Measurements from ENCODE around the gene ALDH2. TPM values are rescaled to one million over a fixed set of nuclear protein-coding genes. Genes with fewer than 3 reads are reported as not detected.
"Not testable (repeated sequence)": the region's sequence is repeated elsewhere in the genome, so short reads cannot be mapped to it uniquely, and the experiment has no call there.

ALDH2 gene
- total RNA-seq, 1 donor from 2014 or later, result 436 TPM

DNA sequence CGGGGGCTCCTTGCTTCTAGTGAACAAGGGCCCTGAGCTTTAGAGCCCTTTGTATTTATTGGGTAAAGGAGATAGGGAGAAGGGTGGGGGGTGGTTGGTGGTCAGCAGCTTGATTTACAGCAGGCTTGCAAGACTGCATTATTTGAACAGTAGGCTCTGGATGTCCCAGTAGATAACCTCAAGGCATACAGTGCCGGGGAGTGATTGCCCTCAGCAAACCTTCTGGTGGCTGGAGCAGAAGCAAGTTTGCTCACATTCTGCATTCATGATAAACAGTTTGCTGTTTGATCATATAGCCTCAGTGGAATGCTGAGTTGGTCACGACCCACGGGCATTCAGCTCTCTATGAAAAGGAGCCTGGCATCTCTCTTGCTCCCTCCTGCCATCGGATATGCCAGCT lies 58.8 kb downstream of the ALDH2 start:
- DNase-seq (ENCODE audit: low spot score), result peak; percentile 41

DNA sequence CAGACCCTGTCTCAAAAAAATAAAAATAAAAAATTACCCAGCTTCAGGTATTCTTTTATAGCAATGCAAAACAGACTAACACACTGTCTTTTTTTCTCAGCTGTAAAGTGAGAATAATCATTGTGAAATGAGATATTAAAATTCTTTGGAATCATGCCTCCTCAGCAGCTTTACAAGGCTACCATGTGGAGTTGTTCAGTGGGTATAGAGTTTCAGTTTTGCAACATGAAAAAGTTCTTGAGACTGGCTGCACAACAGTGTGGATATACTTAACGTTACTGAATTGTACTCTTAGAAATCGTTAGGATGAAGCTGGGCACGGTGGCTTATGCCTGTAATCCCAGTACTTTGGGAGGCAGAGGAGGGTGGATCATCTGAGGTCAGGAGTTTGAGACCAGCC lies 59.6 kb downstream of the ALDH2 start:
- no peak for DNase-seq (ENCODE audit: low spot score)

DNA sequence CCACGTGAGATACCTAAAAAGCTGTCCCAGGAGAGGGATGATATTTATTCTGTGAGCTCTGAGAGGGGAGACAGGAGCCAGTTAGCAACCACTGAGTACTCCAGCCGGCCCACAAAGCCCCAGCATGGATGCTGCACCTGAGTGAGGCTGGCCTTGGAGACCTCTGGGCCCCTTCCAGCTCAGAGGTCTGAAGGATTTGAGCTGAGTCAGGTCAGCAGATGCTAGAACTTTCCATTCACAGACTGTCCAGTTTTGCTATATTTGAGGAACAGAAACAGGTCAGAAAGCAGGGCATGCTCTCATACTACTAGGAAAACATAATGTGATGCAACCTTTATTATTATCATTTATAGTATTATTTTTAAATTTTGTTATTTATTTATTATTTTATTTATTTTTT lies 60.3 kb downstream of the ALDH2 start:
- peak; percentile 55 for DNase-seq (ENCODE audit: low spot score)

DNA sequence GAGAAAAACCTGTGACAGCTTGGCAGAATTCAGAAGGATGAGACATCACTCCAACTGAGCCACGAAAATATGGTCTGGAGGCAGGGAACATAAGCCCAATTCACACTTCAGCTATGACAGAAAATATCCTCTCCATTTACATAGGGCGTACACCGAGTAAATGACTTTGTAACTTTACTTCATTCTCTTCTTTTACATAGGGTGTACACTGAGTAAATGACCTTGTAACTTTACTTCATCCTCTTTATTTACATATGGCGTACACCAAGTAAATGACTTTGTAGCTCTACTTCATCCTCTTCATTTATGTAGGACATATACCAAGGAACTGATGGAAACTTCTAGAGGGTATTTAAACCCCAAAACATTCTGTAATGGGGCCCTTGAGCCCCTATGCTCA lies 61.2 kb downstream of the ALDH2 start:
- DNase-seq (ENCODE audit: low spot score), result no peak

DNA sequence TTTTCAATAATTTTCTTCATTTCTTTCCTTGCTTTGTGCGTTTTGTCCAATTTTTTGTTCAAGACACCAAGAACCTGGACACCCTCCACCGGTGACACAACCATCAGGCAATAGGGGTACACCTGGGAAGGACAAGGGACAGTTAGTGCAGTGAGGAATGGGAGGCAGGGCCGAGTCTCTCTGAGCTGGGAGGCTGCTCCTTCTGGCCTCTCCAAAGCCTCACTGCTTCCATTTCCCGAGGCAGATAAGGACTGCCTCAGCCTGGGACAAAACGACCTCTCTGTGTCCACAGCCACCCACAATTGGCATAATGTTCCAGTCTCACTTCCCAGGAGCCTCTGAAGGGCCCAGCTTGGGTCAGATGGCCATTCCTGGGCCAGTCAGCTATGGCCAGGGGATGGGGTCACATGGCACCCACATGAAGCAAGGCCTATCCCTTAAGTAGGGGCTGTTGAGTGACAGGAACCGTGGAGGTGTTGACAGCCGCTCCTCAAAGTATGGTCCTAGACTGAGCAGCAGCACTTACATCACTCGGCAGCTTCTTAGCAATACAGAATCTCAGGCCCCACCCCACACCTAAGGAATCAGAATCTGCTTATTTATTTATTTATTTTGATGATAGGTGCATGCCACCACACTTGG lies 61.7 kb downstream of the ALDH2 start:
- peak; percentile 39 for DNase-seq (ENCODE audit: low spot score)

DNA sequence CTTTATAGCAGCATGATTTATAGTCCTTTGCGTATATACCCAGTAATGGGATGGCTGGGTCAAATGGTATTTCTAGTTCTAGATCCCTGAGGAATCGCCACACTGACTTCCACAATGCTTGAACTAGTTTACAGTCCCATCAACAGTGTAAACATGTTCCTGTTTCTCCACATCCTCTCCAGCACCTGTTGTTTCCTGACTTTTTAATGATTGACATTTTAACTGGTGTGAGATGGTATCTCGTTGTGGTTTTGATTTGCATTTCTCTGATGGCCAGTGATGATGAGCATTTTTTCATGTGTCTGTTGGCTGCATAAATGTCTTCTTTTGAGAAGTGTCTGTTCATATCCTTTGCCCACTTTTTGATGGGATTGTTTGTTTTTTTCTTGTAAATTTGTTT lies 62.9 kb downstream of the ALDH2 start:
- not testable (repeated sequence) for DNase-seq (ENCODE audit: low spot score)

DNA sequence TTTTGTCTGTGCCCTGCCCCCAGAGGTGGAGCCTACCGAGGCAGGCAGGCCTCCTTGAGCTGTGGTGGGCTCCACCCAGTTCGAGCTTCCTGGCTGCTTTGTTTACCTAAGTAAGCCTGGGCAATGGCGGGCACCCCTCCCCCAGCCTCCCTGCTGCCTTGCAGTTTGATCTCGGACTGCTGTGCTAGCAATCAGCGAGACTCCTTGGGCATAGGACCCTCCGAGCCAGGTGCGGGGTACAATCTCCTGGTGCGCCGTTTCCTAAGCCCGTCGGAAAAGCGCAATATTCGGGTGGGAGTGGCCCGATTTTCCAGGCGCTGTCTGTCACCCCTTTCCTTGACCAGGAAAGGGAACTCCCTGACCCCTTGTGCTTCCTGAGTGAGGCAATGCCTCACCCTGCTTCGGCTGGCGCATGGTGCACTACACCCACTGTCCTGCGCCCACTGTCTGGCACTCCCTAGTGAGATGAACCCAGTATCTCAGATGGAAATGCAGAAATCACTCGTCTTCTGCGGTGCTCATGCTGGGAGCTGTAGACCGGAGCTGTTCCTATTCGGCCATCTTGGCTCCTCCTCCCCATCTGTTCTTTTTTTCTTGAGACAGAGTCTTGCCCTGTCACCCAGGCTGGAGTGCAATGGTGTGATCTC lies 68.1 kb downstream of the ALDH2 start:
- not testable (repeated sequence) for DNase-seq (ENCODE audit: low spot score)

DNA sequence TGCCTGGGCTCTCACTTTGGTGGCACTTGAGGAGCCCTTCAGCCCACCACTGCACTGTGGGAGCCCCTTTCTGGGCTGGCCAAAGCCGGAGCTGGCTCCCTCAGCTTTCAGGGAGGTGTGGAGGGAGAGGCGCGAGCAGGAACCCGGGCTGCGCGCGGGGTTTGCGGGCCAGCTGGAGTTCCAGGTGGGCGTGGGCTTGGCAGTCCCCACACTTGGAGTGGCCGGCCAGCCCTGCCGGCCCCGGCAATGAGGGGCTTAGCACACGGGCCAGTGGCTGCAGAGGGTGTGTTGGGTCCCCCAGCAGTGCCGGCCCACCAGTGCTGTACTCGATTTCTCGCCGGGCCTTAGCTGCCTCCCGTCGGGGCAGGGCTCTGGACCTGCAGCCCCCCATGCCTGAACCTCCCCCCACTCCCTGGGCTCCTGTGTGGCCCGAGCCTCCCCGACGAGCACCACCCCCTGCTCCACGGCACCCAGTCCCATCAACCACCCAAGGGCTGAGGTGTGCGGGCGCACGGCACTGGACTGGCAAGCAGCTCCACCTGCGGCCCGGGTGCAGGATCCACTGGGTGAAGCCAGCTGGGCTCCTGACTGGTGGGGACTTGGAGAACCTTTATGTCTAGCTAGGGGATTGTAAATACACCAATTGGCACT lies 68.9 kb downstream of the ALDH2 start:
- DNase-seq (ENCODE audit: low spot score), result not testable (repeated sequence)

DNA sequence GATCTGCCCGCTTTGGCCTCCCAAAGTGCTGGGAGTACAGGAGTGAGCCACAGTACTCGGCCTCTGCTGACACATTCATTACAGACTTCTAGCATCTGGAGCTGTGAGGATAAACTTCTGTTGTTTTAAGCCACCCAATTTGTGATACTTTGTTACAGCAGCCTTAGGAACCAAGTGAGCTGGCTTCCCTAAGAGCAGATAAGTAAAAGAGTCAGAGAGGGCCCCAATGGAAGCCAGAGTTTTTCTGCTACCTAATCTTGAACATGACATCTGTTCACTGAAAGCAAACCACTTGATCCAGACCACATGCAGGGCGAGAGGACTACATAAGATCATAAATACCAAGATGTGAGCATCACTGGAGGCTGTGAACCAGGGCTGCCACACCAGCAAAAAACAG lies 71.6 kb downstream of the ALDH2 start:
- no peak for DNase-seq (ENCODE audit: low spot score)

DNA sequence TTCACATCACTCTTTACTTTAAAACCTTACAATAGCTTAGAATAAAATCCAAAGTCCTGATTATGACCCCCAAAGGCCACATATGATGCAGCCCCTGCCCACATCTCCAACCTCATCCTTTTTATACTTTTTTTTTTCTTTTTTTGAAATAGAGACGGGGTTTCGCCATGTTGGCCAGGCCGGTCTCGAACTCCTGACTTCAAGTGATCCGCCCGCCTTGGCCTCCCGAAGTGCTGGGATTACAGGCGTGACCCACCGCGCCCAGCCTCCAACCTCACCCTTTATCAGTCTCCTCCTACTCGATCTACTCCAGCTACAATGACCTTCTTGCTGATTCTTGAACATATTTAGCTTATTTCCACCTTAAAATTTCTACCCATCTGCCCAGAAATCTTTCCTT lies 74.1 kb downstream of the ALDH2 start:
- DNase-seq (ENCODE audit: low spot score), result no peak

DNA sequence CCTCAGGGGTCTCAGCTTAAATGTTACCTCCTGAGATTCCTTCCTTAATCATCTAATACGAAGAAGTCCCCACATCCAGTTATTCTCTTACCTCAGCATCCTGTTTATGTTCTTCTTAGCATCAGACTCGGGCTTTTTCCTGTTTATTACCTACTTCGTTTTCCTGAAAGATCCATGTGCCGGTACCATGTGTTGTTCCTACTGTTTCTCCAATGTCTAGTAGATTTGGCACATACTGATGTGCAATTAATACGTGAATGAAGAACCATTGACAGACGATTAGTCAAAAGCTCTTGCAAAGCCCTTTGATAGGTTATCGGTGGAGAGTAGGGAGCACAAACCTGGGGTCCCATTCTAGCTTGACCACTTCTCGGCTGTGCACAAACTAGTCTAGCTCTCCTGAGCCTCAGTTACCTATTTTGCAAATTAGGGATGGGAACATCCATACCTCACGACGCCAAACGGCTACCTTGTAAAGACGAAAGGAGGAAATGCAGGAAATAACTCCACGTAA lies 74.6 kb downstream of the ALDH2 start:
- no peak for DNase-seq (ENCODE audit: low spot score)

DNA sequence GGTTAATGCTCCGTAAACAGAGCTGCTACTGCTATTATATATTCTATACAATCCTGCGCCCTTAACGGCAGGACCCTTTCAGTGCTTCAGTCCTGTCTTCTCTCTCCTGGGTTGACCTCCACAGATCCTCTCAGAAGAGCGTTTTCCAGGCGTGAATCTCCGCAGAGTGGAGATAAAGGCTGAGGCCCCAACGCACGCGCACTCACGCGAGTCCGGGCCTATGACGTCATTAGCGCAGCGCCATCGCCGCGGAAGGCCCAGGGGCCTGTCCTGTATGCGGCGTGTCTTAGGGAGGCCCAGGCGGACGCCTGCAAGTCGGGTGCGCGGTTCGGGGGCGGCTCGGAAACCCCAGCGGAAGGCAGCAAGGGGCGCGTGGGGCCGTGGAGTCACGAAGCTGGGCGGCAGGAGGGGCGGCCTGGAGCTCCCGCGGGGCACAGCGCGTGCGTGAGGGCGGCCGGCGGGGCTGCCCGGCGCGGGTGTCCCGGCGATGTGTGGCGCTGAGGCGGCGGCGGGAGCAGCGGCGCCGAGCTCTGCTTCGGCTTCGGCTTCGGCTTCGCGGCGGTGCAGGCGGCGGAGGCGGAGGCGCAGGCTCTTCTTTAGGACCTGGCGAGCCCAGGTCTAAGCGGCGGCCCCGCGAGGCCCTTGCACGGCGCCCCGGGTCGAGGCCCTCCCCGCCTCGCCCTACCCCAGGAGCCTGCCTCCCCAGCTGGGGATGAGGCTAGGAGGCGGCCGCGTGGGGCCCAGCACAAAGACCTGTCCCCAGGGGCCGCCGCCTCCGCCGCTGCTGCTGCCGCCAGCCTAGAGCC lies 75.2 kb downstream of the ALDH2 start, which contains the start of gene MAPKAPK5:
Gene MAPKAPK5 (plus strand): TSS at position 479 of the 806 bp plus-strand sequence. CDS start 506 bp downstream, outside the sequence.
- peak; percentile 99 for DNase-seq (ENCODE audit: low spot score)

DNA sequence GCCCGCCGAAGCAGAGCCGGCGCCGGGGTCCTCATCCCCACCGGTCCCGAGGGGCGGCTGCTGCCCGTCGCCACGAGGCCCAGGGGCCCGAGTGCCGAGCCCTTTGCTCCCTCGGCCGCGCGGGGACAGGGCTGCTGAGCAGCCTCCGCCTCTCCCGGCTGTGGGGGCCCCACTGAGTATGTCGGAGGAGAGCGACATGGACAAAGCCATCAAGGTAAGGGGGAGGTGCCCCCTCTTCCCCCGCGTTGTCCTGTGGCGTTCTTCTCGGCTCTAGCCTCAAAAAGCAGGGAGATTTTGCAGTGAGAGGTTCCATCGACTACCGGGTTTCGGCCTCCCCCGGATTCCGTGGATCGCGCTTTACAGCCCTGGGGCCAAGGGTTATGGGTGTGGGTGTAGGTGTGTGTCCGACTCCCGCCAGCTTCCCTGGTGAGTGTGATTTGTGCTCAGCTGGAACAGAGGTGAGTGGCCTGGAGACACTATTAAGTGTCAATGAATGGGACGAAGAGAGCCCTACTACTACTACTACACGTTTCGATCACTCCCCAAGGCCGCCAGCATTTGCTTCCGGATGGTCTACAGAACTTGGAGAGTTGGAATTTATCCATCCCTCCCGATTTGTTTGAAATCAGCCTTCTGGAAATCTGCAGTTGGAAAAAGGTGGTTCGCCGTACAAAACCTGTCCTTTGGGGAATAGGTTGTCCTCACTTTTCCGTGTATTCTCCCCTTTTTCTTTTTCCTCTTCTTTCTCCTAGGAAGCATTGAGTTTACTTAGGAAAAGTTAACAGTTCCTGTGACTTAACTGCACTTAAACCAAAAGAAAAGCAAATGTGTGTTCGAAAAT lies 76.0 kb downstream of the ALDH2 start:
- no peak for DNase-seq (ENCODE audit: low spot score)

DNA sequence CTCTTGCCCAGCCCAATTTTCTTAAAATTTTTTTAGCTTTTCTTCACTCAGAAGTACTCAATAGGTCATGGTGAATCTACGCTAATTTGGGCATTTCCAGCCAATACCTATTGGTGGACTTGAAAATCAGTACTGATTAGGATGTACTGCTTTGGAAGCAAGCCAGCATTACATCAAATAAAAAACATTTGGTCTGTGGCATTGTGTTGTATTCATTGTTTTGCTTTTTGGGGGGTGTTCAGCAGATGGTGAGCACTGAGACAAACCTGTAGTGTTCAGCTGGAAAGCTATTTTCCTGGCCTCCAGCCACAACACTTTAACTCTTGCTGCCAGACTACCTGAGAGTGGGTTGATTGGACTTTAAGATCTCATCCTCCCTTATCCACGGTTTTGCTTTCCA lies 79.3 kb downstream of the ALDH2 start:
- no peak for DNase-seq (ENCODE audit: low spot score)

DNA sequence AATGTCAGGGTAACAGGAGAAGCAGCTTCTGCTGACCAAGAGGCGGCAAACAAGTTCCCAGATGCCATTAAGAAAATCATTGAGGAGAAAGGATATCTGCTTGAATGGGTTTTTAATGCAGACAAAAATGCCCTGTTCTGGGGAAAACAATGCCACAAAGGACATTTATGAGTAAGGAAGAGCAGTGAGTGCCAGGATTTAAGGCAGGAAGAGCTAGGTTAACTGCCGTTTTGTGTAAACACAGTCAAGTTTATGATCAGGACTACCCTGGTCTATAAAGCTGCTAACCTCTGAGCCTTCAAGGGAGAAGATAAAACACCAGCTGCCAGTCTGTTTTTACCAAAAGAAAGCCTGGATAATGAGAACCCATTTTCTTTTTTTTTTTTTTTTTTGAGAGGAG lies 83.8 kb downstream of the ALDH2 start:
- DNase-seq (ENCODE audit: low spot score), result no peak

DNA sequence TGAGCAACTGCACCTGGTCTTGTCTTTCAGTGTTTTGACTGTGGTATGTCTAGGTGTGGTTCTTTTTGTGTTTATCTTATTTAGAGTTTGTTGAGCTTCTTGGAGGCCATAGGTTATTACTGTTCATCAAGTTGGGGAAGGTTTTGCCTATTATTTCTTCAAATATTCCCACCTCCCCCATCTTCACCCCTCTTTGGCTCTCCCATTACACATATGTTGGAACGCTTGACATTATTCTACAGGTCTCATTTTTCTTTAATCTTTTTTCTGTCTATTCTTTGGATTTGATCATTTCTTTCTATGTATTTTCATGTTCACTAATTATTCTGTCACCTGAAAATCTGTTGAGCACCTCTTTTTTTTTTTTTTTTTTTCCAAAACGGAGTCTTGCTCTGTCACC lies 91.5 kb downstream of the ALDH2 start:
- DNase-seq (ENCODE audit: low spot score), result no peak

DNA sequence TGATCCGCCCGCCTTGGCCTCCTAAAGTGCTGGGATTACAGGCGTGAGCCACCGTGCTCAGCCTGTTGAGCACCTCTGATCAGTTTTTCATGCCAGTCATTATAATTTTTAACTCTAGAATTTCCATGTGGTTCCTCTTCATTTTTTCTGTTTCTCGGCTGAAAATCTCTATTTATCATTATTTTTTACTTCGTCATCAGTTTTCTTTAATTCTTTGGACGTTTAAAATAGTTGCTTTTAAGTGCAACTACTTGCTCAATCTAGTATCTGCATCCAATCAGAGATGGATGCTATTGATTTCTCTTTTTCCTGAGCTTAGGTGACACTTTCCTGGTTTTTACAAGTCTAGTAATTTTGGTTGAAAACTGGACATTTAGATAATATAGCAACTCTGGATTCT lies 92.0 kb downstream of the ALDH2 start:
- no peak for DNase-seq (ENCODE audit: low spot score)

DNA sequence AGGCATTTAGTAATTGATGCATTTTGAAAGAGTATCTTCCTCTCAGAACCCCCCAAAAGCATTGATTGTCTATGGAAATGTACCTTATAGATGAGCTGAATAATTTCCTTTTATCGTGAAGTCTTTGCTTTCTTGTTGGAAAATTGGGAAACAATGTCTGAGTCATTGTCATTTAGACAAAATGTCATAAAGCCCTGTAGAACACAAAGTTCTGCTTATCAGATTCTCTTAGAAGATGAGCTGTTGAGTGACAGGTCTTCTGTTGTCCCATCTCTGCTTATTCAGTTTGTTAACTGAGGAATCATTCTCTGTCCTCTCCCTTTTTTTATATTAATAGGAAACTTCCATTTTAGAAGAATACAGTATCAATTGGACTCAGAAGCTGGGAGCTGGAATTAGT lies 98.2 kb downstream of the ALDH2 start:
- DNase-seq (ENCODE audit: low spot score), result no peak
